Head of caudate nucleus (tissue), 42 donors: ENCODE data around the gene HS1BP3.

Experiments used
- DNase-seq, 42 donors: peaks; one replicate each; pipeline versions ENCODE4 v3.0.0 to v3.0.0-alpha.2; 2020 to 2021; ENCODE audit warnings: mixed read lengths in 7 of 42
- intact Hi-C: fragments of 100-400 bp; cut with DNase I; formaldehyde crosslinking; loops from one replicate; pipeline ENCODE4 v1.15.0; 2022

Gene HS1BP3

GRCh38 chr2:20666304-20667150 is 15.6 kb upstream of the HS1BP3 start, which contains the start of gene GDF7:
Gene GDF7 (plus strand): TSS chr2:20667144. CDS start chr2:20667240, 96 bp downstream.
- no peak for DNase-seq
- intact Hi-C loops = no loop called here

GRCh38 chr2:20666005-20666303 is 15.1 kb upstream of the HS1BP3 start:
- intact Hi-C loops = no loop called here
- DNase-seq = peak in 1 of 42 donors; percentile 19

- peak in 1 of 42 donors; percentile 23 for DNase-seq
- intact Hi-C loops = no loop called here
Measured at GRCh38 chr2:20665243-20666004, 14.5 kb upstream of the HS1BP3 start.

GRCh38 chr2:20664431-20665242 is 13.7 kb upstream of the HS1BP3 start:
- intact Hi-C loops = no loop called here
- DNase-seq = no peak

- DNase-seq = no peak
- intact Hi-C loops = no loop called here
Measured at GRCh38 chr2:20664071-20664390, 13.1 kb upstream of the HS1BP3 start.

- DNase-seq = peak in 4 of 42 donors; percentile 7 to 22 (median 14)
- intact Hi-C loops = no loop called here
Measured at GRCh38 chr2:20663196-20664070, 12.5 kb upstream of the HS1BP3 start.

- intact Hi-C loops = no loop called here
- peak in 2 of 42 donors; percentile 22 to 23 for DNase-seq
Measured at GRCh38 chr2:20662308-20662937, 11.5 kb upstream of the HS1BP3 start.

- peak in 41 of 42 donors; percentile 28 to 89 (median 74) for DNase-seq
- intact Hi-C loops = loop anchor here (2.0 kb wide), 1 partner anchor 301 kb away; no protein-coding TSS in a partner anchor
Measured at GRCh38 chr2:20661421-20662307, 10.8 kb upstream of the HS1BP3 start.

GRCh38 chr2:20660506-20661420 is 9.9 kb upstream of the HS1BP3 start:
- peak in 4 of 42 donors; percentile 0 to 18 (median 6) for DNase-seq
- intact Hi-C loops = loop anchor here (2.0 kb wide), 1 partner anchor 302 kb away; no protein-coding TSS in a partner anchor

- intact Hi-C loops = no loop called here
- DNase-seq = peak in 2 of 42 donors; percentile 2 to 16
Measured at GRCh38 chr2:20657522-20658235, 6.8 kb upstream of the HS1BP3 start.

- intact Hi-C loops = no loop called here
- DNase-seq = no peak
Measured at GRCh38 chr2:20656561-20656960, 5.7 kb upstream of the HS1BP3 start.

GRCh38 chr2:20654535-20654813 is 3.6 kb upstream of the HS1BP3 start:
- DNase-seq = no peak
- intact Hi-C loops = no loop called here

GRCh38 chr2:20653695-20654534 is 3.0 kb upstream of the HS1BP3 start:
- DNase-seq = no peak
- intact Hi-C loops = no loop called here

- DNase-seq = no peak
- intact Hi-C loops = no loop called here
Measured at GRCh38 chr2:20652673-20653575, 2.0 kb upstream of the HS1BP3 start.
